Neural crest cell (in vitro differentiated cells): ENCODE measurements around the gene CTRB1. TPM values are rescaled to one million over a fixed set of nuclear protein-coding genes. Genes with fewer than 3 reads are reported as not detected.
"Not testable (repeated sequence)": the region's sequence is repeated elsewhere in the genome, so short reads cannot be mapped to it uniquely, and the experiment has no call there.

Experiments
- DNase-seq: peaks from one replicate; pipeline ENCODE4 v3.0.0; 2021; ENCODE audit warnings: low read depth, mixed read lengths, low spot score
- H3K27ac Mint-ChIP-seq: one replicate; pipeline ENCODE4 v1.8.0; 2021; ENCODE audit warnings: mild to moderate bottlenecking, mixed read lengths; ENCODE audit not compliant: unreplicated experiment
- H3K27me3 Mint-ChIP-seq: 2 replicates; pipeline ENCODE4 v1.8.0; 2021; ENCODE audit warnings: low read depth, mild to moderate bottlenecking, mixed read lengths
- H3K36me3 Mint-ChIP-seq: 2 replicates; pipeline ENCODE4 v1.8.0; 2021; ENCODE audit warnings: low read depth, mild to moderate bottlenecking, mixed read lengths
- H3K4me1 Mint-ChIP-seq: 2 replicates; pipeline ENCODE4 v1.8.0; 2021; ENCODE audit warnings: mixed read lengths
- H3K4me3 Mint-ChIP-seq: one replicate; pipeline ENCODE4 v1.8.0; 2021; ENCODE audit warnings: mild to moderate bottlenecking, mixed read lengths
- H3K9me3 Mint-ChIP-seq: 2 replicates; pipeline ENCODE4 v1.8.0; 2021; ENCODE audit warnings: mixed read lengths
- CTCF ChIP-seq: fragments of 200-600 bp; sonication (generic); conservative IDR thresholded peaks from 2 replicates; pipeline ENCODE4 v1.5.0; 2021; ENCODE audit warnings: antibody characterized with exemption, mild to moderate bottlenecking
- total RNA-seq: library from RNA; stranded (reverse); gene quantifications from 2 replicates; pipeline ENCODE4 v1.2.1, GENCODE V29; 2021

CTRB1 gene
- total RNA-seq, 1 donor from 2014 or later: not detected

GRCh38 chr16:75272097-75272551 is 53.3 kb downstream of the CTRB1 start:
- Mint-ChIP-seq H3K27ac (peak overlapping the region; percentile 62), H3K4me3 (no peak overlapping the region), H3K36me3 (no peaks in the 10 kb centered on the region), H3K9me3 (no peaks in the 10 kb centered on the region), H3K27me3 (no peaks in the 10 kb centered on the region), H3K4me1 (peaks cover 18% of the 10 kb centered on the region)
- DNase-seq: no peak
- no peak for TF ChIP-seq CTCF

- not testable (repeated sequence) for H3K27ac Mint-ChIP-seq, H3K4me3 Mint-ChIP-seq, H3K36me3 Mint-ChIP-seq, H3K9me3 Mint-ChIP-seq, DNase-seq, H3K27me3 Mint-ChIP-seq
- peaks cover 18% of the 10 kb centered on the region for H3K4me1 Mint-ChIP-seq
These were observed 53.8 kb downstream of the CTRB1 start for GRCh38 chr16:75272629-75273028.

- H3K27ac Mint-ChIP-seq: no peak overlapping the region
- no peaks in the 10 kb centered on the region for H3K27me3 Mint-ChIP-seq
- H3K9me3 Mint-ChIP-seq: no peaks in the 10 kb centered on the region
- TF ChIP-seq CTCF: no peak
- DNase-seq: no peak
- H3K4me3 Mint-ChIP-seq: no peak overlapping the region
- no peaks in the 10 kb centered on the region for H3K36me3 Mint-ChIP-seq
- H3K4me1 Mint-ChIP-seq: peaks cover 18% of the 10 kb centered on the region
These were observed 54.5 kb downstream of the CTRB1 start for GRCh38 chr16:75273054-75273925.

Other genes starting within 250 kb of the CTRB1 start
- 85.3 and 87.6 TPM in 2 replicates for gene WDR59, start 233.9 kb upstream of the CTRB1 start, total RNA-seq
- gene ZNRF1, start 220.0 kb upstream of the CTRB1 start, total RNA-seq: 48.4 and 54.8 TPM in 2 replicates
- gene LDHD, start 102.2 kb upstream of the CTRB1 start, total RNA-seq: 0.56 TPM in 1 of 2 replicates, not detected in the other
- gene ZFP1, start 70.5 kb upstream of the CTRB1 start, total RNA-seq: 22.9 and 26.7 TPM in 2 replicates
- not detected in 2 replicates for gene CTRB2, start 11.8 kb upstream of the CTRB1 start, total RNA-seq
- gene BCAR1, start 32.6 kb downstream of the CTRB1 start, total RNA-seq: 63.8 and 64.0 TPM in 2 replicates
- 99.8 and 103 TPM in 2 replicates for gene CFDP1, start 214.5 kb downstream of the CTRB1 start, total RNA-seq
- gene TMEM170A, start 245.7 kb downstream of the CTRB1 start, total RNA-seq: 50.5 and 56.4 TPM in 2 replicates